MCF 10A (cell line): ENCODE results near the gene RNF214. TPM values are rescaled to one million over a fixed set of nuclear protein-coding genes. Genes with fewer than 3 reads are reported as not detected.

Experiments
- BruUV-seq: library from RNA; stranded (reverse); fragments of 400-500 nt; replicated peaks from 2 replicates; lab custom pipeline; 2021; lab: Mats Ljungman, UMichigan
- CTCF ChIA-PET: fragments of 300-600 bp; sonication (Branson Sonifier 250); formaldehyde crosslinking; extraction: SDS; loops from one replicate; lab custom pipeline; 2021; ENCODE audit warnings: antibody characterized with exemption, inconsistent platforms; lab: Yijun Ruan, JAX
- POLR2A ChIA-PET: fragments of 300-600, 350-650 bp; sonication (Branson Sonifier 250); formaldehyde crosslinking; extraction: SDS; loops from one replicate; lab custom pipeline; 2020; ENCODE audit warnings: antibody characterized with exemption, inconsistent platforms; lab: Yijun Ruan, JAX
- DNase-seq: peaks from one replicate; pipeline ENCODE4 v3.0.0-alpha.2; 2018; ENCODE audit not compliant: unreplicated experiment
- H3K27ac Mint-ChIP-seq: one replicate; pipeline ENCODE4 v1.8.0; 2022; ENCODE audit warnings: mild to moderate bottlenecking, low read depth, mixed read lengths; ENCODE audit not compliant: unreplicated experiment
- H3K27me3 Mint-ChIP-seq: one replicate; pipeline ENCODE4 v1.8.0; 2022; ENCODE audit warnings: mixed read lengths; ENCODE audit not compliant: insufficient read depth, unreplicated experiment
- H3K36me3 Mint-ChIP-seq: one replicate; pipeline ENCODE4 v1.8.0; 2022; ENCODE audit warnings: mild to moderate bottlenecking, moderate library complexity, mixed read lengths; ENCODE audit not compliant: insufficient read depth, unreplicated experiment
- H3K4me1 Mint-ChIP-seq: one replicate; pipeline ENCODE4 v1.8.0; 2022; ENCODE audit warnings: mixed read lengths; ENCODE audit not compliant: insufficient read depth, unreplicated experiment
- H3K4me3 Mint-ChIP-seq: one replicate; pipeline ENCODE4 v1.8.0; 2022; ENCODE audit warnings: mild to moderate bottlenecking, moderate library complexity, mixed read lengths; ENCODE audit not compliant: unreplicated experiment
- H3K9me3 Mint-ChIP-seq: one replicate; pipeline ENCODE4 v1.8.0; 2022; ENCODE audit warnings: mixed read lengths; ENCODE audit not compliant: unreplicated experiment
- intact Hi-C: fragments of 100-400 bp; cut with micrococcal nuclease; formaldehyde crosslinking; loops from 2 replicates; pipeline ENCODE4 v1.14.1; 2022
- total RNA-seq: library from RNA; stranded (reverse); gene quantifications from 2 replicates; pipeline ENCODE4 v1.2.3, GENCODE V29; 2022
- TF ChIP-seq, protein P1 (sequence below): fragments of 200-600 bp; IDR thresholded peaks from one replicate; pipeline ENCODE4 v1.8.0; 2022; ENCODE audit warnings: antibody characterized with exemption, mild to moderate bottlenecking; ENCODE audit not compliant: unreplicated experiment

The RNF214 gene
- total RNA-seq, 1 experiment from 2014 or later, result 23.3 TPM

GRCh38 chr11:117315285-117316196, 83.1 kb downstream of the RNF214 start:
- CTCF ChIA-PET, result interaction anchor here (0.6 to 2.3 kb wide), 3 partner anchors 84 to 101 kb away, joined by 3 to 8 read pairs (median 3); partner anchors contain the start of gene PCSK7
- peak overlapping the region; percentile 23 for H3K27ac Mint-ChIP-seq
- H3K9me3 Mint-ChIP-seq, result no peaks in the 10 kb centered on the region
- peak overlapping the region; percentile 83 for H3K4me3 Mint-ChIP-seq
- POLR2A ChIA-PET, result interaction anchor here (0.7 to 3.1 kb wide), 6 partner anchors 8 to 84 kb away, joined by 3 to 25 read pairs (median 3); partner anchors contain the start of gene CEP164
- H3K4me1 Mint-ChIP-seq, result peaks cover 13% of the 10 kb centered on the region
- H3K27me3 Mint-ChIP-seq, result no peaks in the 10 kb centered on the region
- TF ChIP-seq, protein P1, sequence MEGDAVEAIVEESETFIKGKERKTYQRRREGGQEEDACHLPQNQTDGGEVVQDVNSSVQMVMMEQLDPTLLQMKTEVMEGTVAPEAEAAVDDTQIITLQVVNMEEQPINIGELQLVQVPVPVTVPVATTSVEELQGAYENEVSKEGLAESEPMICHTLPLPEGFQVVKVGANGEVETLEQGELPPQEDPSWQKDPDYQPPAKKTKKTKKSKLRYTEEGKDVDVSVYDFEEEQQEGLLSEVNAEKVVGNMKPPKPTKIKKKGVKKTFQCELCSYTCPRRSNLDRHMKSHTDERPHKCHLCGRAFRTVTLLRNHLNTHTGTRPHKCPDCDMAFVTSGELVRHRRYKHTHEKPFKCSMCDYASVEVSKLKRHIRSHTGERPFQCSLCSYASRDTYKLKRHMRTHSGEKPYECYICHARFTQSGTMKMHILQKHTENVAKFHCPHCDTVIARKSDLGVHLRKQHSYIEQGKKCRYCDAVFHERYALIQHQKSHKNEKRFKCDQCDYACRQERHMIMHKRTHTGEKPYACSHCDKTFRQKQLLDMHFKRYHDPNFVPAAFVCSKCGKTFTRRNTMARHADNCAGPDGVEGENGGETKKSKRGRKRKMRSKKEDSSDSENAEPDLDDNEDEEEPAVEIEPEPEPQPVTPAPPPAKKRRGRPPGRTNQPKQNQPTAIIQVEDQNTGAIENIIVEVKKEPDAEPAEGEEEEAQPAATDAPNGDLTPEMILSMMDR, result no peak
- intact Hi-C loops, result loop anchor here (2.0 kb wide), 1 partner anchor 83 kb away; the partner anchor contains the start of genes PCSK7 and RNF214
- BruUV-seq, result no TSS peak
- DNase-seq, result no peak
- H3K36me3 Mint-ChIP-seq, result peaks cover 6% of the 10 kb centered on the region

DNA sequence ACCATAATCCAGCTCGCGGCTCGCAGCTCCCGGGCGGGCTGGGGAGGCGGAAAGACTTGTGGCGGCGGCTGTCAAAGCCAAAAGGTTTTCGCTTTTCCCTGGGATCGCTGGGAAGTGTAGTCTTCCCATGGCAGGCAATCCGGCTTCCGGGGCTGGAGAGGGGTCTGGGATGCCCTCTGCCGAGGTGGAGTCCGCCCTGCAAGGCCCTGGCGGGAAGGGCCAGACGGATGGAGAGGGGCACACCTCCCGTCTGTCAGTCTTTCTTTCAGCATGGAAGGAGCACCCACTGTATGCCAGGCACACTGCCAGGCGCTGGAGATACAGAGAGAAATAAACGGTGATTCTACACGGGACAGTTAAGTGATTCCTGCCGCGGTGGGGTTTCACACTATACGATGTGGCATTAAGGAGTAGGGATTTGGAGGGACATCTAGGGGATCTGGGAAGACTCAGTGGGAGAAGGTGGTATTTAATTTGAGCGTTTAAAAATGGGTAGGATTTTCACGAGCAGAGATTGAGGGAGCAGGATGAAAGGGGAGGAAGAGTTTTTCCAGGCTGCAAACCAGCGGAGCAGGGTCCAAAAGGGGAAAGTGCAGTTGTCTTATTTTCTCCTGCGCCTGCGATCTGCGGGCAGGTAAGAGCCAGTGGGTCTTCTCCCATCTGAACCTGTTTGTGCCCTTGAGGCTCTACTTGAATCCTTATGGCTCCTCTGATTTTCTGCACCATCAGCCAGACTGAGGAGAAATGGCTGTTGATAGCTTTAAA, 83.9 kb downstream of the RNF214 start, which contains the start of gene BACE1:
TSS of gene BACE1 (minus strand) at position 60 of the 765 bp plus-strand sequence. CDS start 461 bp downstream, outside the sequence.
- no peaks in the 10 kb centered on the region for H3K27me3 Mint-ChIP-seq
- ChIA-PET CTCF (interaction anchor here (0.6 to 2.3 kb wide), 2 partner anchors 85 to 90 kb away, joined by 3 to 8 read pairs; partner anchors contain the start of gene PCSK7), POLR2A (interaction anchor here (0.7 to 3.1 kb wide), 7 partner anchors 9 to 85 kb away, joined by 3 to 25 read pairs (median 3); partner anchors contain the start of gene CEP164)
- peak within 1 kb of the TSS; percentile 83 for H3K4me3 Mint-ChIP-seq
- TF ChIP-seq, protein P1, result no peak
- peaks cover 6% of the 10 kb centered on the region for H3K36me3 Mint-ChIP-seq
- H3K9me3 Mint-ChIP-seq, result no peaks in the 10 kb centered on the region
- intact Hi-C loops, result loop anchor here (2.0 kb wide), 1 partner anchor 84 kb away; the partner anchor contains the start of genes PCSK7 and RNF214
- H3K27ac Mint-ChIP-seq, result peak within 1 kb of the TSS; percentile 23
- DNase-seq, result peak; percentile 85
- no TSS peak for BruUV-seq
- H3K4me1 Mint-ChIP-seq, result peaks cover 13% of the 10 kb centered on the region

DNA sequence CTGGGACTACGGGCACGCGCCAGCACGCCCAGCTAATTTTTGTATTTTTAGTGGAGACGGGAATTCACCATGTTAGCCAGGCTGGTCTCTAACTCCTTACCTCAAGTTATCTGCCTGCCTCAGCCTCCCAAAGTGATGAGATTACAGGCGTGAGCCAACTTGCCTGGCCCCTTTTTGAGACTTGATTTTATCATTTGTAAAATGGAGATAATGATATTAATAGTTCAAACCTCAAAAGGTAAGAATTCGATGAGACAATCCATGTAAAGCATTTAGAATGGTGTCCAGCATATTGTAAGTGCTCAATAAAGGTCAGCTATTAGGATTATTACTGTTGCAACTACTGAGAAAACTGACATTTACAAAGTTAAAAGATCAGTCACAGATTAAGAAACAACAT, 86.3 kb downstream of the RNF214 start:
- TF ChIP-seq, protein P1, result no peak
- Mint-ChIP-seq H3K27me3 (no peaks in the 10 kb centered on the region), H3K9me3 (no peaks in the 10 kb centered on the region), H3K4me1 (peaks cover 13% of the 10 kb centered on the region), H3K27ac (no peak overlapping the region), H3K4me3 (no peak overlapping the region), H3K36me3 (peaks cover 6% of the 10 kb centered on the region)
- no TSS peak for BruUV-seq
- DNase-seq, result no peak
- ChIA-PET CTCF (no interaction called here), POLR2A (interaction anchor here (0.7 to 2.0 kb wide), 3 partner anchors 9 to 87 kb away, joined by 3 to 16 read pairs (median 3); partner anchors contain the start of genes CEP164 and PCSK7)
- intact Hi-C loops, result no loop called here
